ENCODE measurements around the gene PGF.

The PGF gene

GRCh38 chr14:74915826-74916225 lies 39.6 kb downstream of the PGF start:
- no peak for DNase-seq

GRCh38 chr14:74915426-74915825 lies 40.0 kb downstream of the PGF start:
- DNase-seq = no peak

- DNase-seq = no peak
Measured at GRCh38 chr14:74913986-74914573, 41.3 kb downstream of the PGF start.

GRCh38 chr14:74913393-74913910 lies 41.9 kb downstream of the PGF start:
- no peak for DNase-seq

- DNase-seq = no peak
Measured at GRCh38 chr14:74912801-74913200, 42.6 kb downstream of the PGF start.

- DNase-seq = no peak
Measured at GRCh38 chr14:74912111-74912510, 43.3 kb downstream of the PGF start.

GRCh38 chr14:74911704-74912103 lies 43.7 kb downstream of the PGF start:
- no peak for DNase-seq

- DNase-seq = no peak
Measured at GRCh38 chr14:74911221-74911620, 44.2 kb downstream of the PGF start.

GRCh38 chr14:74910556-74910955 lies 44.8 kb downstream of the PGF start:
- DNase-seq = no peak

- DNase-seq = no peak
Measured at GRCh38 chr14:74909911-74910310, 45.5 kb downstream of the PGF start.

- no peak for DNase-seq
Measured at GRCh38 chr14:74909501-74909900, 45.9 kb downstream of the PGF start.

- DNase-seq = no peak
Measured at GRCh38 chr14:74908861-74909341, 46.5 kb downstream of the PGF start.

- no peak for DNase-seq
Measured at GRCh38 chr14:74907744-74908143, 47.7 kb downstream of the PGF start.

GRCh38 chr14:74906925-74907521 lies 48.4 kb downstream of the PGF start:
- no peak for DNase-seq

- no peak for DNase-seq
Measured at GRCh38 chr14:74905595-74906142, 49.7 kb downstream of the PGF start.

- DNase-seq = no peak
Measured at GRCh38 chr14:74904635-74905503, 50.5 kb downstream of the PGF start.

- no peak for DNase-seq
Measured at GRCh38 chr14:74902941-74903705, 52.3 kb downstream of the PGF start.

- DNase-seq = no peak
Measured at GRCh38 chr14:74898694-74899093, 56.7 kb downstream of the PGF start.

GRCh38 chr14:74898083-74898482 lies 57.3 kb downstream of the PGF start:
- DNase-seq = no peak

GRCh38 chr14:74897642-74898041 lies 57.8 kb downstream of the PGF start:
- no peak for DNase-seq

- no peak for DNase-seq
Measured at GRCh38 chr14:74896400-74896799, 59.0 kb downstream of the PGF start.

GRCh38 chr14:74893614-74894091 lies 61.7 kb downstream of the PGF start:
- no peak for DNase-seq

All from cortex of kidney (tissue), 1 donor.